ENCODE results near the gene SMCHD1. TPM values are rescaled to one million over a fixed set of nuclear protein-coding genes. Genes with fewer than 3 reads are reported as not detected.

SMCHD1 gene
- total and polyA plus RNA-seq, 3 experiments from 2014 or later: 42.9 to 93.7 (median 89.5) TPM

DNA sequence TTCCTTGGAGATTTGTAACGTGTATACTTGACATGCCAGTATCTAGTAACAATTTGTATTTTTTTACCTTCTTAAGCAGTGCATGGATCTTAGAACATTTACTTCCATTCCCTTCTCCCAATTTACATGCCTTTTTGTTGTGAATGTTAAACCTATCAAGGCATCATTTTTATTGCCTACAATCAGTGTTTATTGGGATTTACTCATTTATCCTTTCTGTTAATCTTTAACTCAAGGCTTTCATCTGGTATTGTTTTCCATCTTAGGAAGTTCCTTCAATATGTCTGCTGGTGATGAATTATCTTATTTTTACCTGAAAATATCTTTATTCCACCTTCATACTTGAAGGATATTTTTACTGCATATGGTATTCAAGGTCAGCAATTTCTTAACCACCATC is 102.8 kb downstream of the SMCHD1 start:
- H3K27ac Mint-ChIP-seq: peak overlapping the region in 6 of 8 donors; percentile 2 to 86 (median 68)
- peaks cover 18 to 38% (median 27%) of the 10 kb centered on the region in 3 donors for H3K4me1 Mint-ChIP-seq
- Histone ChIP-seq H3K9me3 (ENCODE audit: low read length) (no peaks in the 10 kb centered on the region), H3K4me1 (ENCODE audit: insufficient read depth, low read length) (peaks cover 11% of the 10 kb centered on the region), H3K4me3 (ENCODE audit: low read length) (no peak overlapping the region), H3K36me3 (ENCODE audit: insufficient read depth, low read length) (peaks cover 32% of the 10 kb centered on the region), H3K27me3 (ENCODE audit: insufficient read depth, low read length, poor library complexity, severe bottlenecking) (no peaks in the 10 kb centered on the region), H3K27ac (ENCODE audit: low read depth, low read length) (no peak overlapping the region)
- no peaks in the 10 kb centered on the region for H3K27me3 Mint-ChIP-seq
- H3K4me3 Mint-ChIP-seq: no peak overlapping the region
- CTCF ChIA-PET: no interaction called here
- H3K36me3 Mint-ChIP-seq: peaks cover 10 to 76% (median 11%) of the 10 kb centered on the region in 3 donors
- DNase-seq: no peak
- no peaks in the 10 kb centered on the region for H3K9me3 Mint-ChIP-seq
- POLR2A ChIA-PET: no interaction called here

DNA sequence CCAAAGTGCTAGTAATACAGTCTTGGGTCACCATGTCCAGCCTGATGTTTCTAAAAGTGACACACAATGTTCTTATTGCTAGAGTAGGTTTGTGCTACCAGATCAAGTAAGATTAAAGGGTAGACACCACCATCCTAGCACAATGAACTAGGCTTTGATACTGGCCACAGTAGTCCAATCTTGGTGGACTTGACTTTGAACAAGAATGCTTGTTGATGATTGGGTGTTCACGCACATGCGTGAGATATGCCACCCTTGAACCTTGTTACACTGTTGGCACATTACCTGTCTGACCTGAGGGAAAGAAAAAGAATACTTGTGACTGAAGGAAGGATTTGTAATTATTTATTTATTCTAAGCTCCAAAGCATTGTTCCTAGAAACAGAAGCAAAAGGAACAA is 119.1 kb downstream of the SMCHD1 start:
- POLR2A ChIA-PET: interaction anchor here (0.6 kb wide), 2 partner anchors 21 to 752 kb away, joined by 3 to 4 read pairs; no protein-coding TSS in a partner anchor

DNA sequence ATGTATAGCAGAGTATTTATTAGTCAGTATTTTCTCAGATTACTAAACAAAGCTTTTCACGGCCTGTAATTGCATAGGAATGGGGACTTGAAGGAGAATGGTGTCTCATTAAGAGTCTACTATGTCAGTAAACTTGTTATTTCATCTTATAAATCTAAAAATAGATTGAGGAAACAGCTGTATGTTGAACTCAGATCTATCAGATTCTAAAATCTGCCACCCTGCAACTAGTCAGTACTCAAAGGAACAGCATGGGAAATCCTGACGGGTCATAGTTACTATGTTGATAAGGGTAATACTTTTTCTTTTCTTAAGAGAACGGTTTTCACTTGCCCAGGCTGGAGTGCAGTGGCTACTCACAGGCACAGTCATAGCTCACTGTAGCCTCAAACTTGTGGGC is 121.1 kb downstream of the SMCHD1 start:
- Histone ChIP-seq H3K36me3 (ENCODE audit: insufficient read depth, low read length) (peaks cover 71% of the 10 kb centered on the region), H3K4me3 (ENCODE audit: low read length) (no peak overlapping the region), H3K4me1 (ENCODE audit: insufficient read depth, low read length) (no peaks in the 10 kb centered on the region), H3K27me3 (ENCODE audit: insufficient read depth, low read length, poor library complexity, severe bottlenecking) (no peaks in the 10 kb centered on the region), H3K9me3 (ENCODE audit: low read length) (no peaks in the 10 kb centered on the region), H3K27ac (ENCODE audit: low read depth, low read length) (no peak overlapping the region)
- ChIA-PET POLR2A (no interaction called here), CTCF (no interaction called here)
- H3K36me3 Mint-ChIP-seq: peaks cover 4 to 88% (median 17%) of the 10 kb centered on the region in 3 donors
- H3K9me3 Mint-ChIP-seq: no peaks in the 10 kb centered on the region
- H3K27ac Mint-ChIP-seq: peak overlapping the region in 1 of 8 donors; percentile 74
- peaks cover 2 to 10% (median 6%) of the 10 kb centered on the region in 3 donors for H3K4me1 Mint-ChIP-seq
- H3K4me3 Mint-ChIP-seq: no peak overlapping the region
- no peaks in the 10 kb centered on the region for H3K27me3 Mint-ChIP-seq
- no peak for DNase-seq

More for the DNA sequence above, 119.1 kb downstream of the SMCHD1 start:
- Mint-ChIP-seq H3K36me3 (peaks cover 4 to 90% (median 16%) of the 10 kb centered on the region in 3 donors), H3K9me3 (no peaks in the 10 kb centered on the region), H3K4me3 (no peak overlapping the region), H3K4me1 (peaks cover 0 to 7% (median 4%) of the 10 kb centered on the region in 3 donors), H3K27me3 (no peaks in the 10 kb centered on the region), H3K27ac (peak overlapping the region in 3 of 8 donors; percentile 39 to 63 (median 44))
- Histone ChIP-seq H3K4me3 (ENCODE audit: low read length) (no peak overlapping the region), H3K36me3 (ENCODE audit: insufficient read depth, low read length) (peaks cover 71% of the 10 kb centered on the region), H3K27ac (ENCODE audit: low read depth, low read length) (no peak overlapping the region), H3K4me1 (ENCODE audit: insufficient read depth, low read length) (no peaks in the 10 kb centered on the region), H3K9me3 (ENCODE audit: low read length) (no peaks in the 10 kb centered on the region), H3K27me3 (ENCODE audit: insufficient read depth, low read length, poor library complexity, severe bottlenecking) (no peaks in the 10 kb centered on the region)
- no peak for DNase-seq
- CTCF ChIA-PET: no interaction called here

DNA sequence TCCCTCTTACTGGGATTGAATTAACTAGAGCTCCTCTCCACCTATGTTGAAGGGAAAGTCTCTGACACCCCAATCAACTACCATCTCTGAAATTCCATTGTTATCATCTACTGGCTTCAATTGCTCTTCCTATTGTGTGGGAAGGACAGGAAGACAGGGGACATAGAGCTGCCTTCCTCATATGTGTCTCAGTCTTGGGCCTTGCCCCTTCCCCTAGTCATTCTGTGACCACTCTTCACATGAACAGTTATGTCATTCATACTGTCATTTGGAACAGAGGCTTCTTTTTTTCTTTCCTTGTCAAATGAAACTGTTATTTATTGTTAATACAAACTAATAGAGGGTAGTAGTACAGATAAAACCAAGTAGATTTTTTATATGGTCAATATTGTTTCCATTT is 121.7 kb downstream of the SMCHD1 start:
- no peak overlapping the region for H3K27ac ChIP-seq (ENCODE audit: low read depth, low read length)
- H3K36me3 ChIP-seq (ENCODE audit: insufficient read depth, low read length): peaks cover 66% of the 10 kb centered on the region
- H3K27me3 ChIP-seq (ENCODE audit: insufficient read depth, low read length, poor library complexity, severe bottlenecking): no peaks in the 10 kb centered on the region
- peak overlapping the region in 7 of 8 donors; percentile 7 to 90 (median 28) for H3K27ac Mint-ChIP-seq
- peaks cover 6 to 10% (median 7%) of the 10 kb centered on the region in 3 donors for H3K4me1 Mint-ChIP-seq
- no peaks in the 10 kb centered on the region for H3K9me3 ChIP-seq (ENCODE audit: low read length)
- no peak for DNase-seq
- H3K36me3 Mint-ChIP-seq: peaks cover 4 to 89% (median 18%) of the 10 kb centered on the region in 3 donors
- no peak overlapping the region for H3K4me3 Mint-ChIP-seq
- H3K4me1 ChIP-seq (ENCODE audit: insufficient read depth, low read length): no peaks in the 10 kb centered on the region
- H3K4me3 ChIP-seq (ENCODE audit: low read length): no peak overlapping the region
- no peaks in the 10 kb centered on the region for H3K9me3 Mint-ChIP-seq
- ChIA-PET POLR2A (no interaction called here), CTCF (no interaction called here)
- no peaks in the 10 kb centered on the region for H3K27me3 Mint-ChIP-seq

DNA sequence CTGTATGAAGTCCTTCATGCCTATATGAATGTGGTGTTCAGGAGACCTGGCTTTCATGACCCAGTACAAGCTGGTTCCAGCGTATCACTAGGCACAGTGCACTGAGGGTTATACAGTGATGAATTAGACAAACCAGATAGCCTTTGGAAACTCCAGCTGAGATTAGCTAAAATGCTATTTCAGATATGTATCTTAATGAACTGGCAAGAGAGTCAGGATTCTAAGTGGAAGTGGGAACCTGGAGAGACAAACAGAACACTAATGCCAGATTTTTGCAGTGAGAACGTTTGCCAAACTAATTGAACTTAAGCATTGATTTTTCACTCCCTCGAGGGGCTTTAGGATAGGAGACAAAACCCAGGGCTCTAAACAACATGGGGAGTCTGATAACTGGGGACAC is 125.2 kb downstream of the SMCHD1 start:
- Mint-ChIP-seq H3K4me3 (peak overlapping the region in 1 of 7 donors; percentile 28), H3K27ac (peak overlapping the region in 5 of 8 donors; percentile 2 to 77 (median 64)), H3K4me1 (peaks cover 9 to 16% (median 9%) of the 10 kb centered on the region in 3 donors), H3K27me3 (no peaks in the 10 kb centered on the region), H3K36me3 (peaks cover 11 to 83% (median 23%) of the 10 kb centered on the region in 3 donors), H3K9me3 (no peaks in the 10 kb centered on the region)
- peaks cover 50% of the 10 kb centered on the region for H3K36me3 ChIP-seq (ENCODE audit: insufficient read depth, low read length)
- POLR2A ChIA-PET: no interaction called here
- H3K27ac ChIP-seq (ENCODE audit: low read depth, low read length): no peak overlapping the region
- H3K4me1 ChIP-seq (ENCODE audit: insufficient read depth, low read length): no peaks in the 10 kb centered on the region
- DNase-seq: no peak
- no peaks in the 10 kb centered on the region for H3K9me3 ChIP-seq (ENCODE audit: low read length)
- H3K27me3 ChIP-seq (ENCODE audit: insufficient read depth, low read length, poor library complexity, severe bottlenecking): no peaks in the 10 kb centered on the region
- H3K4me3 ChIP-seq (ENCODE audit: low read length): no peak overlapping the region
- CTCF ChIA-PET: interaction anchor here (0.9 kb wide), 1 partner anchor 11 kb away, joined by 3 read pairs; no protein-coding TSS in a partner anchor

DNA sequence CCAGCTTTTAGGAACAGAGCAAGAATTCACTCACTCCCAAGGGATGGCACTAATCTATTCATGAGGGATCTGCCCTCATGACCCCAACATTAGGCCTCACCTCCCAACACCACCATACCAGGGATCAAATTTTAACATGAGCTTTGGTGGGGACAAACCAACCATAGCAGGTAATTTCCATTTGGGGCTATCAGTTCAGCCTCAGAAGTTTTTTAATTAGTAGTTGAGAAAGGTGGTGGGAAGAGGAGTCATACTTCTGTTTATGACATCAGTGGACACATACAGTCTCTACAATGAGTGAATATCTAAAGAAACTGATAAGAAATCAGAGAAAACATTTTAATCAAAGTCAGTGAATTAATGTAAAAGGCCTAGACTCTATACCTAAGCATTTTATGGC is 131.7 kb downstream of the SMCHD1 start:
- Mint-ChIP-seq H3K36me3 (peaks cover 13 to 77% (median 17%) of the 10 kb centered on the region in 3 donors), H3K27me3 (no peaks in the 10 kb centered on the region), H3K9me3 (no peaks in the 10 kb centered on the region), H3K4me1 (peaks cover 3 to 10% (median 8%) of the 10 kb centered on the region in 3 donors), H3K27ac (peak overlapping the region in 5 of 8 donors; percentile 9 to 64 (median 33)), H3K4me3 (no peak overlapping the region)
- Histone ChIP-seq H3K36me3 (ENCODE audit: insufficient read depth, low read length) (peaks cover 17% of the 10 kb centered on the region), H3K27ac (ENCODE audit: low read depth, low read length) (no peak overlapping the region), H3K27me3 (ENCODE audit: insufficient read depth, low read length, poor library complexity, severe bottlenecking) (no peaks in the 10 kb centered on the region), H3K4me3 (ENCODE audit: low read length) (no peak overlapping the region), H3K9me3 (ENCODE audit: low read length) (no peaks in the 10 kb centered on the region), H3K4me1 (ENCODE audit: insufficient read depth, low read length) (no peaks in the 10 kb centered on the region)
- ChIA-PET CTCF (no interaction called here), POLR2A (no interaction called here)
- DNase-seq: no peak

DNA sequence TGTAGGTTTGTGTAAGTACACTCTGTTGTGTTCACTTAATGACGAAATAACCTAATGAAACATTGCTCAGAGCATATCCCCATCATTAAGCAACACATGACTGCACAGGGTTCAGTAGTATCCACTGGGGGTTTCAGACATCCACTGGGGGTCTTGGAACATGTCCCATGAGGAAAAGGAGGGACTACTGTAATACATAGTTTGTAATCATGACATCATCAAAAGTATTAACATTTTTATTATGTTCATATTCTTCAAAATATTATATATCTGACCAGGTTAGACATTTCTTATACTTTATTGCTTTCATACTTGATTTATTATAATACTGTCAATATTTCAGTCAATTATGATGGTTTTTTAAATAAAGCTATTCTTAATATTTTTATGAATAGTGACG is 136.9 kb downstream of the SMCHD1 start:
- Histone ChIP-seq H3K4me1 (ENCODE audit: insufficient read depth, low read length) (no peaks in the 10 kb centered on the region), H3K27ac (ENCODE audit: low read depth, low read length) (no peak overlapping the region), H3K4me3 (ENCODE audit: low read length) (no peak overlapping the region), H3K27me3 (ENCODE audit: insufficient read depth, low read length, poor library complexity, severe bottlenecking) (no peaks in the 10 kb centered on the region), H3K9me3 (ENCODE audit: low read length) (no peaks in the 10 kb centered on the region), H3K36me3 (ENCODE audit: insufficient read depth, low read length) (peaks cover 27% of the 10 kb centered on the region)
- ChIA-PET CTCF (no interaction called here), POLR2A (no interaction called here)
- peaks cover 0 to 2% of the 10 kb centered on the region in 2 donors for H3K27me3 Mint-ChIP-seq
- H3K36me3 Mint-ChIP-seq: peaks cover 8 to 80% (median 10%) of the 10 kb centered on the region in 3 donors
- no peak overlapping the region for H3K4me3 Mint-ChIP-seq
- peaks cover 2 to 11% (median 6%) of the 10 kb centered on the region in 3 donors for H3K4me1 Mint-ChIP-seq
- no peaks in the 10 kb centered on the region for H3K9me3 Mint-ChIP-seq
- no peak for DNase-seq
- H3K27ac Mint-ChIP-seq: no peak overlapping the region

DNA sequence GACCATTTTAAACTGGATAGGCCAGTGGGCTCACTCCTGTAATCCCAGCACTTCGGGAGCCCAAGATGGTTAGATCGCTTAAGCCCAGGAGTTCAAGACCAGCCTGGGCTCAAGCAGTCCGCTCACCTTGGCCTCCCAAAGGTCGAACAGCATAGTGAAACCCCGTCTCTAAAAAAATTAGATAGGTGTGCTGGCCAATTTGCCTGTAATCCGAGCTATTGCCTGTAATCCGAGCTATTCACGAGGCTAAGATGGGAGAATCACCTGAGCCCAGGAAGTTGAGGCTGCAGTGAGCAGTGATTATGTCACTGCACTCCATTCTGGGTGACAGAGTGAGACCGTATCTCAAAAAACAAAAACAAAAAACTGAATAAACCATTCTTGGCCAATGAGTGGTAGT is 138.6 kb downstream of the SMCHD1 start:
- Histone ChIP-seq H3K27ac (ENCODE audit: low read depth, low read length) (no peak overlapping the region), H3K27me3 (ENCODE audit: insufficient read depth, low read length, poor library complexity, severe bottlenecking) (no peaks in the 10 kb centered on the region), H3K4me3 (ENCODE audit: low read length) (no peak overlapping the region), H3K4me1 (ENCODE audit: insufficient read depth, low read length) (no peaks in the 10 kb centered on the region), H3K9me3 (ENCODE audit: low read length) (no peaks in the 10 kb centered on the region), H3K36me3 (ENCODE audit: insufficient read depth, low read length) (peaks cover 42% of the 10 kb centered on the region)
- CTCF ChIA-PET: no interaction called here
- Mint-ChIP-seq H3K4me3 (no peak overlapping the region), H3K36me3 (peaks cover 13 to 86% (median 21%) of the 10 kb centered on the region in 3 donors), H3K27ac (peak overlapping the region in 1 of 8 donors; percentile 14), H3K9me3 (no peaks in the 10 kb centered on the region), H3K4me1 (peaks cover 2 to 16% (median 10%) of the 10 kb centered on the region in 3 donors), H3K27me3 (peaks cover 0 to 2% of the 10 kb centered on the region in 2 donors)
- DNase-seq: no peak
- POLR2A ChIA-PET: no interaction called here

All from CD8-positive, alpha-beta memory T cell (primary cell).